ENCODE results near the gene ELMO1. TPM values are rescaled to one million over a fixed set of nuclear protein-coding genes. Genes with fewer than 3 reads are reported as not detected.

Gene ELMO1
- total and polyA plus RNA-seq, 2 experiments from 2014 or later = 19.7 to 28.7 TPM

DNA sequence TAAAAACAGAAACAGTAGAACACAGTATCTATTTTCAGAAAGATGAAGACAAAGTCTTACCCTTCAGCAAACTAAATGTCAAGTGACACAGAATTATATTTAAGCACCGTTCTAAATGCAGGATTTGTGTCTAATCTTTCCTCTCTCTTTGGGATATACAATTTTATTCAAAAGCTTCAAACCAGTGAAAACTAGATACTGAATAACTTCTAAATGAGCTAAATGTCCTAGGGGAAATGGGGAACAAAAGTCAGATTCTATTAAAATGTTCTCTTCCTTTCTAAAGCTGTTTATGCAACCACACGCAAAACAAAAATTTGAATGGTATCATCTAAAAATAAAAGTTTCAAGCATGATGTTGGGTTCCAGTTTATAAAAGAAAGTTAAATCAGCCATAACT, 588.0 kb downstream of the ELMO1 start:
- Histone ChIP-seq H3K4me1 (ENCODE audit: insufficient read depth) (no peaks in the 10 kb centered on the region), H4K20me1 (ENCODE audit: insufficient read depth, poor library complexity, severe bottlenecking) (no peaks in the 10 kb centered on the region), H3K4me3 (no peak overlapping the region), H3K9me2 (replicated peaks; ENCODE audit: insufficient read depth) (no peaks in the 10 kb centered on the region), H3K36me3 (replicated peaks; ENCODE audit: insufficient read depth, low read depth) (no peaks in the 10 kb centered on the region), H3K27ac (no peak overlapping the region), H2AFZ (no peak overlapping the region), H3K9me3 (ENCODE audit: low read depth) (no peaks in the 10 kb centered on the region), H3K4me2 (no peak overlapping the region), H3K79me2 (no peaks in the 10 kb centered on the region), H3K27me3 (no peaks in the 10 kb centered on the region)
- no peak for TF ChIP-seq EZH2 (IDR thresholded peaks at IDR 0.05; ENCODE audit: borderline replicate concordance)
- TF ChIP-seq CTCF (IDR thresholded peaks at IDR 0.05; ENCODE audit: poor library complexity) = no peak
- TF ChIP-seq EZH2phosphoT487 (IDR thresholded peaks at IDR 0.05; ENCODE audit: low read depth, severe bottlenecking, unreplicated experiment) = no peak
- 87% methylated on average over 2 of the region's 2 CpGs for WGBS (ENCODE audit: low lambda C conversion rate, missing lambda C conversion rate)
- DNase-seq (ENCODE audit: low spot score) = no peak

DNA sequence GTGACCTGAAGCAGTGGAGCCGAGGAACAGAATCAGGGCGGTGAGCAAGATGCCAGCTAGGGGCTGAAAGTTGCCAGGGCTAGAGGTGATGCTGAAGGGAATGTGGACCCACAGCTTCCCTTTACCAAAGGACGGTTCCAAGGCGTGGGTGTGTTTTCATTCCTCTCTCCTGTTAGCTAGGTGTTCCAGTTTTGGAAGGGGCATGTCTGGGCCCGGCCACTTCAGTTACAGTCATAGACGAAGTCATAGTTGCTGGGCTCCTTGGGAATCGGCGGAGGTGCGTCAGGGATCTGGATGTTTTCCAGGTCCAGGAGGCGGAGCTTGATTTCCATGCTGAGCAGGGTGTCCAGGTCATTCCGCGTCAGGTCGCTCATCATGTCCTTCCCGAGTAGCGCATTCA, 593.3 kb downstream of the ELMO1 start:
- WGBS (ENCODE audit: low lambda C conversion rate, missing lambda C conversion rate) = 96% methylated on average over 15 of the region's 15 CpGs
- no peaks in the 10 kb centered on the region for H3K79me2 ChIP-seq
- H3K9me3 ChIP-seq (ENCODE audit: low read depth) = no peaks in the 10 kb centered on the region
- H3K27ac ChIP-seq = no peak overlapping the region
- no peak overlapping the region for H2AFZ ChIP-seq
- no peak for TF ChIP-seq EZH2phosphoT487 (IDR thresholded peaks at IDR 0.05; ENCODE audit: low read depth, severe bottlenecking, unreplicated experiment)
- no peak for TF ChIP-seq EZH2 (IDR thresholded peaks at IDR 0.05; ENCODE audit: borderline replicate concordance)
- no peak for TF ChIP-seq CTCF (IDR thresholded peaks at IDR 0.05; ENCODE audit: poor library complexity)
- no peaks in the 10 kb centered on the region for H4K20me1 ChIP-seq (ENCODE audit: insufficient read depth, poor library complexity, severe bottlenecking)
- no peaks in the 10 kb centered on the region for H3K9me2 ChIP-seq (replicated peaks; ENCODE audit: insufficient read depth)
- no peak overlapping the region for H3K4me2 ChIP-seq
- no peaks in the 10 kb centered on the region for H3K4me1 ChIP-seq (ENCODE audit: insufficient read depth)
- H3K4me3 ChIP-seq = no peak overlapping the region
- H3K36me3 ChIP-seq (replicated peaks; ENCODE audit: insufficient read depth, low read depth) = no peaks in the 10 kb centered on the region
- DNase-seq (ENCODE audit: low spot score) = no peak
- no peaks in the 10 kb centered on the region for H3K27me3 ChIP-seq

DNA sequence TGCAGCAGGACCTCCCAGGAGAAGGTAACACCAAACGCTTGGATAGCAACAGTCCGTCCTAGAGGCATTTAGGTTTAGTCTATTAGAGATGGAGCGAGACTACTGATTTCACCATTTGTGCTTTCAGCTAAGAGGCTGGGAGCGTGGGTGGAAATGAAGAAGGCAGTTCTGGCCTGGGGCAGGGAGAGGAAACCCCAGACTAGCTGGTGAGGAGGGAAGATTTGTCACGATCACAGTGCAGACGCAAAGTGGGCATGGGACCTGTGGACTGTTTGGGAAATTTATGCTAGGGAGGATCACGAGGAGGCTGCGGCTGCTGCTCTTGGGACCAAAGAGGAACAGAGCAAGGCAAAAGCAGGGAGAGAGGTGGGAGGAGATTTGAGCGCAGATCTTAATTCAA, 594.0 kb downstream of the ELMO1 start:
- WGBS (ENCODE audit: low lambda C conversion rate, missing lambda C conversion rate) = 91% methylated on average over 9 of the region's 9 CpGs
- DNase-seq (ENCODE audit: low spot score) = no peak
- Histone ChIP-seq H3K4me3 (no peak overlapping the region), H3K36me3 (replicated peaks; ENCODE audit: insufficient read depth, low read depth) (no peaks in the 10 kb centered on the region), H2AFZ (no peak overlapping the region), H3K9me2 (replicated peaks; ENCODE audit: insufficient read depth) (no peaks in the 10 kb centered on the region), H3K79me2 (no peaks in the 10 kb centered on the region), H4K20me1 (ENCODE audit: insufficient read depth, poor library complexity, severe bottlenecking) (no peaks in the 10 kb centered on the region), H3K9me3 (ENCODE audit: low read depth) (no peaks in the 10 kb centered on the region), H3K4me1 (ENCODE audit: insufficient read depth) (no peaks in the 10 kb centered on the region), H3K27ac (no peak overlapping the region), H3K27me3 (no peaks in the 10 kb centered on the region), H3K4me2 (no peak overlapping the region)
- TF ChIP-seq EZH2 (IDR thresholded peaks at IDR 0.05; ENCODE audit: borderline replicate concordance) (no peak), EZH2phosphoT487 (IDR thresholded peaks at IDR 0.05; ENCODE audit: low read depth, severe bottlenecking, unreplicated experiment) (no peak), CTCF (IDR thresholded peaks at IDR 0.05; ENCODE audit: poor library complexity) (no peak)

GRCh38 chr7:36852931-36853330, 595.7 kb downstream of the ELMO1 start:
- no peak for DNase-seq (ENCODE audit: low spot score)
- Histone ChIP-seq H3K9me3 (ENCODE audit: low read depth) (no peaks in the 10 kb centered on the region), H3K36me3 (replicated peaks; ENCODE audit: insufficient read depth, low read depth) (no peaks in the 10 kb centered on the region), H4K20me1 (ENCODE audit: insufficient read depth, poor library complexity, severe bottlenecking) (no peaks in the 10 kb centered on the region), H3K79me2 (no peaks in the 10 kb centered on the region), H3K27me3 (no peaks in the 10 kb centered on the region), H2AFZ (no peak overlapping the region), H3K4me1 (ENCODE audit: insufficient read depth) (no peaks in the 10 kb centered on the region), H3K27ac (no peak overlapping the region), H3K4me3 (no peak overlapping the region), H3K9me2 (replicated peaks; ENCODE audit: insufficient read depth) (no peaks in the 10 kb centered on the region), H3K4me2 (no peak overlapping the region)
- WGBS (ENCODE audit: low lambda C conversion rate, missing lambda C conversion rate) = 92% methylated on average over 1 of the region's 1 CpG
- TF ChIP-seq CTCF (IDR thresholded peaks at IDR 0.05; ENCODE audit: poor library complexity) = no peak
- no peak for TF ChIP-seq EZH2phosphoT487 (IDR thresholded peaks at IDR 0.05; ENCODE audit: low read depth, severe bottlenecking, unreplicated experiment)

Data from hepatocyte (in vitro differentiated cells).